Mammary epithelial cell (primary cell): ENCODE data around the gene KRT6A.

ENCODE experiments used
- EZH2 ChIP-seq: IDR thresholded peaks from 2 replicates; pipeline ENCODE4 v1.6.1; 2012; ENCODE audit warnings: low read length, inconsistent platforms, borderline replicate concordance
- TF ChIP-seq, protein P1 (sequence below), 2 donors: IDR thresholded peaks in 1 of 2; conservative IDR thresholded peaks in 1 of 2; 2 replicates each; pipeline ENCODE4 v1.5.1; 2011 to 2012; ENCODE audit warnings: inconsistent platforms in 2 of 2, low read length in 2 of 2, mild to moderate bottlenecking in 2 of 2, control low read depth in 1 of 2, low read depth in 1 of 2; ENCODE audit not compliant: insufficient read depth in 1 of 2; ENCODE audit errors: extremely low read depth in 1 of 2

- TF ChIP-seq, protein P1, sequence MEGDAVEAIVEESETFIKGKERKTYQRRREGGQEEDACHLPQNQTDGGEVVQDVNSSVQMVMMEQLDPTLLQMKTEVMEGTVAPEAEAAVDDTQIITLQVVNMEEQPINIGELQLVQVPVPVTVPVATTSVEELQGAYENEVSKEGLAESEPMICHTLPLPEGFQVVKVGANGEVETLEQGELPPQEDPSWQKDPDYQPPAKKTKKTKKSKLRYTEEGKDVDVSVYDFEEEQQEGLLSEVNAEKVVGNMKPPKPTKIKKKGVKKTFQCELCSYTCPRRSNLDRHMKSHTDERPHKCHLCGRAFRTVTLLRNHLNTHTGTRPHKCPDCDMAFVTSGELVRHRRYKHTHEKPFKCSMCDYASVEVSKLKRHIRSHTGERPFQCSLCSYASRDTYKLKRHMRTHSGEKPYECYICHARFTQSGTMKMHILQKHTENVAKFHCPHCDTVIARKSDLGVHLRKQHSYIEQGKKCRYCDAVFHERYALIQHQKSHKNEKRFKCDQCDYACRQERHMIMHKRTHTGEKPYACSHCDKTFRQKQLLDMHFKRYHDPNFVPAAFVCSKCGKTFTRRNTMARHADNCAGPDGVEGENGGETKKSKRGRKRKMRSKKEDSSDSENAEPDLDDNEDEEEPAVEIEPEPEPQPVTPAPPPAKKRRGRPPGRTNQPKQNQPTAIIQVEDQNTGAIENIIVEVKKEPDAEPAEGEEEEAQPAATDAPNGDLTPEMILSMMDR (conservative IDR thresholded peaks at IDR 0.05 in 1 of 2, IDR thresholded peaks at IDR 0.05 in 1 of 2; ENCODE audit: extremely low read depth in 1 of 2, insufficient read depth in 1 of 2, low read depth in 1 of 2, low read length in 2 of 2) = no peak
- no peak for TF ChIP-seq EZH2
Measured at GRCh38 chr12:52530366-52530765, 37.3 kb upstream of the KRT6A start.
